Skeletal muscle tissue (tissue), 4 donors: ENCODE results near the gene TTC28. TPM values are rescaled to one million over a fixed set of nuclear protein-coding genes. Genes with fewer than 3 reads are reported as not detected.
"Not testable (repeated sequence)": the region's sequence is repeated elsewhere in the genome, so short reads cannot be mapped to it uniquely, and the experiment has no call there.

ENCODE experiments used
- H3K27ac ChIP-seq: one replicate; pipeline ENCODE4 v1.7.0; 2013; ENCODE audit warnings: mild to moderate bottlenecking, low read depth, low read length, inconsistent platforms
- H3K27me3 ChIP-seq, 3 donors: one replicate each; pipeline ENCODE4 v1.7.0; 2013; ENCODE audit warnings: low read length in 3 of 3; ENCODE audit not compliant: control insufficient read depth in 3 of 3, insufficient read depth in 3 of 3
- H3K36me3 ChIP-seq, 3 donors: one replicate each; pipeline ENCODE4 v1.7.0; 2013; ENCODE audit warnings: low read length in 3 of 3; ENCODE audit not compliant: control insufficient read depth in 3 of 3, insufficient read depth in 3 of 3
- H3K4me1 ChIP-seq, 3 donors: one replicate each; pipeline ENCODE4 v1.7.0; 2013; ENCODE audit warnings: low read length in 3 of 3, mild to moderate bottlenecking in 3 of 3; ENCODE audit not compliant: control insufficient read depth in 3 of 3, insufficient read depth in 3 of 3
- H3K4me3 ChIP-seq, 3 donors: one replicate each; pipeline ENCODE4 v1.7.0; 2013; ENCODE audit warnings: low read length in 3 of 3
- H3K9ac ChIP-seq, 3 donors: one replicate each; pipeline ENCODE4 v1.7.0; 2013; ENCODE audit warnings: low read length in 3 of 3, mild to moderate bottlenecking in 3 of 3, moderate library complexity in 2 of 3, low read depth in 1 of 3
- H3K9me3 ChIP-seq, 3 donors: one replicate each; pipeline ENCODE4 v1.7.0; 2013; ENCODE audit warnings: low read length in 3 of 3; ENCODE audit not compliant: control insufficient read depth in 3 of 3
- total RNA-seq: library from RNA; depleted of rRNA; stranded (reverse); fragments of >200 nt; gene quantifications from one replicate; pipeline ENCODE4 v1.2.3, GENCODE V29; 2014
- donor health status: Osteomylitis.

TTC28 gene
- total RNA-seq, 1 donor from 2014 or later: 27.1 TPM

GRCh38 chr22:28175730-28176492, 503.7 kb downstream of the TTC28 start:
- Histone ChIP-seq H3K27ac (no peak overlapping the region), H3K9ac (no peak overlapping the region), H3K4me1 (peaks cover 0 to 3% (median 0%) of the 10 kb centered on the region in 3 donors), H3K4me3 (no peak overlapping the region), H3K9me3 (no peaks in the 10 kb centered on the region), H3K27me3 (no peaks in the 10 kb centered on the region), H3K36me3 (no peaks in the 10 kb centered on the region)

- Histone ChIP-seq H3K27me3 (no peaks in the 10 kb centered on the region), H3K36me3 (no peaks in the 10 kb centered on the region), H3K4me3 (no peak overlapping the region), H3K4me1 (peaks cover 0 to 3% (median 0%) of the 10 kb centered on the region in 3 donors), H3K9me3 (no peaks in the 10 kb centered on the region), H3K9ac (no peak overlapping the region), H3K27ac (no peak overlapping the region)
Observed at GRCh38 chr22:28174509-28174908, 505.1 kb downstream of the TTC28 start.

DNA sequence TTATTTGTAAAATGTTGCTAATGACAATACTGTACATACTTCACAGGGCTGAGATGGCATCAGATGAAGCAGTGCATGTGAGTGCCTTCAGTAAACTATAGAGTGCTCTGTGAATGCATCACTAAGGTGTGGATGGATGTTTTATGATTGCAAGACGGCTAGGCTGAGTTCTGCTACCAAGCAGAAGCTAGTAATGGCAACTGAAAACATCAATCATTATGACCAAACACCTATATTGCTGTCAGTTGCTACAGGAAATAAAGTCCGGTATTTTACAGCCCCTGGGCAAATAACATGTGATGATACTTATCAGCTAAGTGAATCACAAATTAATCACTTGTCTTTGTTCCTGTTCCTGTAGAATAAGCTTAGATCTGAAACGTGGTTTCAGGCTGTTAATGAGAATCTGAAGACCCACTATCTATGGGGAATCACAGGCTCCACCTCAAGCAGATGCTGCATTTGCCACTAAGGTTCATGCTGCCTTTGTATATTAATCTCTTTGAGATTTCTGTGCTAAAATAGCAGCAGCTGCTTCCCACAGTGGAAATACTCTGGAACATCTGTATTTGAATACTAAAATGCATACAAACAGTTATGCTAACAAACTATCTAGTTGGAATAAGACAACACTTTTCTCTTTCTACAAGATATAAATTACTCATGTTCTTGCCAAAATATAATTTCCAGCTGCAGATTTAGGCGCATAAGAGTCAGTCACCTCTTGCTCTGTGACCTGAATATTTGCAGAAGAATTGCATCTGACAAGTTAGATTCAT, 506.6 kb downstream of the TTC28 start:
- Histone ChIP-seq H3K9me3 (no peaks in the 10 kb centered on the region), H3K27ac (no peak overlapping the region), H3K36me3 (no peaks in the 10 kb centered on the region), H3K4me3 (no peak overlapping the region), H3K9ac (no peak overlapping the region), H3K27me3 (no peaks in the 10 kb centered on the region), H3K4me1 (peaks cover 0 to 3% (median 0%) of the 10 kb centered on the region in 3 donors)

DNA sequence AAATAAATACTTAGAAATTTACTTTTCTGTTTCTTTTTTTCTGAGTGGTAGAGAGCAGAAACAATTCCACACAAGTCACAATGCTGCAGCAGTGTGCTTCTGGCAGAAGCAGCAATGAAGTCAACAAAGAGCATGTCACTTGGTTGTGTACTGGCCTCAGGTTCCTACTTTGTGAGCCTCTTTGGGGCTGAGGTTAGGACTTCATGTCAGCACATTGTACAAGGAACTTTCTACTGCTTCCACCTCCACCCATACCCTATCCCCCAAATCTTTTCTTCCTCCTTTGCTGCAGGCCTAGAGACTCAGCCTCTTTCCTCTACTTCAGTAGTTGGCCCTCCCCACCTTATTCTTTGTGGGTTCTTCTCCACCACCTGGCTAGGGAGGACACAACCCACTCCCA, 507.9 kb downstream of the TTC28 start:
- no peak overlapping the region for H3K9ac ChIP-seq
- no peaks in the 10 kb centered on the region for H3K36me3 ChIP-seq
- H3K4me3 ChIP-seq: no peak overlapping the region
- no peak overlapping the region for H3K27ac ChIP-seq
- no peaks in the 10 kb centered on the region for H3K9me3 ChIP-seq
- H3K27me3 ChIP-seq: no peaks in the 10 kb centered on the region
- H3K4me1 ChIP-seq: peaks cover 0 to 3% (median 0%) of the 10 kb centered on the region in 3 donors

- Histone ChIP-seq H3K36me3 (no peaks in the 10 kb centered on the region), H3K9me3 (no peaks in the 10 kb centered on the region), H3K4me1 (peaks cover 0 to 3% (median 0%) of the 10 kb centered on the region in 3 donors), H3K4me3 (no peak overlapping the region), H3K27me3 (no peaks in the 10 kb centered on the region), H3K9ac (no peak overlapping the region), H3K27ac (no peak overlapping the region)
Observed at GRCh38 chr22:28171115-28171514, 508.5 kb downstream of the TTC28 start.

- H3K27me3 ChIP-seq, H3K4me1 ChIP-seq, H3K4me3 ChIP-seq, H3K9me3 ChIP-seq, H3K27ac ChIP-seq, H3K36me3 ChIP-seq, H3K9ac ChIP-seq: not testable (repeated sequence)
Observed at GRCh38 chr22:28169314-28169713, 510.3 kb downstream of the TTC28 start.

- no peaks in the 10 kb centered on the region for H3K9me3 ChIP-seq
- no peak overlapping the region for H3K4me3 ChIP-seq
- no peak overlapping the region for H3K9ac ChIP-seq
- H3K27ac ChIP-seq: no peak overlapping the region
- no peaks in the 10 kb centered on the region for H3K27me3 ChIP-seq
- H3K36me3 ChIP-seq: no peaks in the 10 kb centered on the region
- no peaks in the 10 kb centered on the region for H3K4me1 ChIP-seq
Observed at GRCh38 chr22:28155808-28156207, 523.8 kb downstream of the TTC28 start.

DNA sequence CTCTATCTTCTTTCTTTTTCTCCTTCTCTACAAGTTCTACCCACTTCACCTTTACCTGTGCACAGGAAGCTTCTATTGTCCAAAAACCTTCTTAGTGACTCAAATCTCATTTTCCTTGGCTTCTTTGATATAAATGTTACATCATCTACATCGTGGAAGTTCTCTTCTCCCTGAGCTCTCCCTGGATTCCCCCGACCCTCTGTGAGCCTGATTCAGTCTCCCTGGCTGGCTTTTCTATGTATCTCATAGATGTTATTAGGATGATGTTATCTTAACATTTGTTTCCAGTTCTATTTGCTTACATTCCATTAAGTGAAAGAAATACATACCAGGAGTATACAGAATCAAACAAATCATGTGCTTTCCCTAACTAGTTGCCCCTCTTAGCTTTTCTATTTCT, 524.8 kb downstream of the TTC28 start:
- Histone ChIP-seq H3K36me3 (no peaks in the 10 kb centered on the region), H3K9me3 (no peaks in the 10 kb centered on the region), H3K4me1 (no peaks in the 10 kb centered on the region), H3K4me3 (no peak overlapping the region), H3K9ac (no peak overlapping the region), H3K27ac (no peak overlapping the region), H3K27me3 (no peaks in the 10 kb centered on the region)

- Histone ChIP-seq H3K4me1 (no peaks in the 10 kb centered on the region), H3K4me3 (no peak overlapping the region), H3K9ac (no peak overlapping the region), H3K36me3 (no peaks in the 10 kb centered on the region), H3K27ac (no peak overlapping the region), H3K27me3 (no peaks in the 10 kb centered on the region), H3K9me3 (no peaks in the 10 kb centered on the region)
Observed at GRCh38 chr22:28151151-28151816, 528.4 kb downstream of the TTC28 start.
